ENCODE measurements around the gene ARL9. TPM values are rescaled to one million over a fixed set of nuclear protein-coding genes. Genes with fewer than 3 reads are reported as not detected.

ARL9 gene
- total and polyA plus RNA-seq, 9 donors = 0.47 to 1.3 (median 0.88) TPM; not detected in 2

- no peak for DNase-seq
- H3K36me3 ChIP-seq = no peaks in the 10 kb centered on the region
Measured at GRCh38 chr4:56551516-56551915, 45.9 kb downstream of the ARL9 start.

DNA sequence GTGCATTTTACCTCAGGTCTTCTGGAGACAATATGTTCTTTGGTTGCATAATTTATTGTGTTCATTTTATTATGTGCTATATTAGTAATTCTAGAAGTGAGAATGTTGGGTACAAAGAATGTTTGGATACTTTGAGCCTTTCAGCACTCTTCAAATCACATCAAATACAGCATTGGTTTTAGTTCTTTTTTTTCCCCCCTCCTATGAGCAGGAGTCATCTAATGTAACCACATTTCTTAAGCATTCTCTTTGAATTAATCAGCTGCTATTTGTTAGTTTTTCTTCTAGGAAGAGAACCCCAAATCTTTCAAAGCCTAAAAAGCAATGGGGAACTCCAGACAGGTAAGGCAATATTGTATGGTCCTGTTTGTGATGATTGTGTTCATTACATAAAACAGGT, 46.7 kb downstream of the ARL9 start:
- no peak for TF ChIP-seq EP300 (IDR thresholded peaks at IDR 0.05)
- no peak for TF ChIP-seq CTCF (IDR thresholded peaks at IDR 0.05)
- TF ChIP-seq POLR2A (IDR thresholded peaks at IDR 0.05) = no peak
- no peaks in the 10 kb centered on the region for H3K4me1 ChIP-seq (ENCODE audit: insufficient read depth)
- intact Hi-C loops (cut with DNase I) = loop anchor here in 1 of 4 donors (10.0 kb wide), 1 partner anchor 253 kb away; no protein-coding TSS in a partner anchor
- H3K9me3 ChIP-seq = no peaks in the 10 kb centered on the region
- no peak for DNase-seq
- no peak overlapping the region for H3K27ac ChIP-seq
- H3K4me3 ChIP-seq = no peak overlapping the region
- H3K27me3 ChIP-seq = no peaks in the 10 kb centered on the region
- H3K36me3 ChIP-seq = no peaks in the 10 kb centered on the region

More at GRCh38 chr4:56551516-56551915, 45.9 kb downstream of the ARL9 start:
- intact Hi-C loops (cut with DNase I) = loop anchor here in 1 of 4 donors (10.0 kb wide), 1 partner anchor 253 kb away; no protein-coding TSS in a partner anchor
- H3K27ac ChIP-seq = no peak overlapping the region
- 74 to 90% (median 86%) methylated on average over 2 of the region's 2 CpGs for WGBS, 3 donors
- TF ChIP-seq POLR2A (IDR thresholded peaks at IDR 0.05) = no peak
- TF ChIP-seq CTCF (IDR thresholded peaks at IDR 0.05) = no peak
- TF ChIP-seq EP300 (IDR thresholded peaks at IDR 0.05) = no peak
- H3K4me3 ChIP-seq = no peak overlapping the region
- H3K9me3 ChIP-seq = no peaks in the 10 kb centered on the region
- H3K4me1 ChIP-seq (ENCODE audit: insufficient read depth) = no peaks in the 10 kb centered on the region
- no peaks in the 10 kb centered on the region for H3K27me3 ChIP-seq

GRCh38 chr4:56570041-56570440, 64.5 kb downstream of the ARL9 start:
- Histone ChIP-seq H3K9me3 (no peaks in the 10 kb centered on the region), H3K36me3 (no peaks in the 10 kb centered on the region), H3K4me3 (no peak overlapping the region), H3K27me3 (no peaks in the 10 kb centered on the region), H3K27ac (no peak overlapping the region), H3K4me1 (ENCODE audit: insufficient read depth) (no peaks in the 10 kb centered on the region)
- intact Hi-C loops (cut with DNase I) = no loop called here
- WGBS, 3 donors = 78 to 85% (median 81%) methylated on average over 4 of the region's 4 CpGs
- TF ChIP-seq POLR2A (IDR thresholded peaks at IDR 0.05) (no peak), EP300 (IDR thresholded peaks at IDR 0.05) (no peak), CTCF (IDR thresholded peaks at IDR 0.05) (no peak)
- DNase-seq = no peak

Other genes starting within 250 kb of the ARL9 start
- gene AASDH, start 118.3 kb upstream of the ARL9 start, total RNA-seq = 10 to 100 TPM in 5 of 7 donors, 1 to 10 TPM in 2; 7.2 to 16.7 (median 11.0) TPM
- gene AASDH, start 118.3 kb upstream of the ARL9 start, polyA plus RNA-seq = 1 to 10 TPM; 5.0 to 8.0 TPM
- gene PPAT, start 70.2 kb upstream of the ARL9 start, total RNA-seq = 10 to 100 TPM in 6 of 7 donors, 1 to 10 TPM in 1; 6.2 to 14.8 (median 12.5) TPM
- 1 to 10 TPM; 4.7 to 8.0 TPM for gene PPAT, start 70.2 kb upstream of the ARL9 start, polyA plus RNA-seq
- 10 to 100 TPM; 17.2 to 83.0 (median 48.3) TPM for gene PAICS, start 69.5 kb upstream of the ARL9 start, total RNA-seq
- gene PAICS, start 69.5 kb upstream of the ARL9 start, polyA plus RNA-seq = 10 to 100 TPM; 29.0 to 53.4 TPM
- gene SRP72, start 38.2 kb upstream of the ARL9 start, total RNA-seq = 100 to 1,000 TPM in 2 of 7 donors, 10 to 100 TPM in 5; 48.6 to 128 (median 88.7) TPM
- gene SRP72, start 38.2 kb upstream of the ARL9 start, polyA plus RNA-seq = 10 to 100 TPM; 33.8 to 78.8 TPM
- gene HOPX, start 175.5 kb downstream of the ARL9 start, total RNA-seq = 10 to 100 TPM in 2 of 7 donors, 1 to 10 TPM in 5; 2.1 to 22.2 (median 7.6) TPM
- 10 to 100 TPM in 1 of 2 donors, 1 to 10 TPM in 1; 8.8 to 14.8 TPM for gene HOPX, start 175.5 kb downstream of the ARL9 start, polyA plus RNA-seq